ENCODE results near the gene STAT5B. TPM values are rescaled to one million over a fixed set of nuclear protein-coding genes. Genes with fewer than 3 reads are reported as not detected.

The STAT5B gene
- total and polyA plus RNA-seq, 4 experiments from 2014 or later = 91.3 to 261 (median 195) TPM

DNA sequence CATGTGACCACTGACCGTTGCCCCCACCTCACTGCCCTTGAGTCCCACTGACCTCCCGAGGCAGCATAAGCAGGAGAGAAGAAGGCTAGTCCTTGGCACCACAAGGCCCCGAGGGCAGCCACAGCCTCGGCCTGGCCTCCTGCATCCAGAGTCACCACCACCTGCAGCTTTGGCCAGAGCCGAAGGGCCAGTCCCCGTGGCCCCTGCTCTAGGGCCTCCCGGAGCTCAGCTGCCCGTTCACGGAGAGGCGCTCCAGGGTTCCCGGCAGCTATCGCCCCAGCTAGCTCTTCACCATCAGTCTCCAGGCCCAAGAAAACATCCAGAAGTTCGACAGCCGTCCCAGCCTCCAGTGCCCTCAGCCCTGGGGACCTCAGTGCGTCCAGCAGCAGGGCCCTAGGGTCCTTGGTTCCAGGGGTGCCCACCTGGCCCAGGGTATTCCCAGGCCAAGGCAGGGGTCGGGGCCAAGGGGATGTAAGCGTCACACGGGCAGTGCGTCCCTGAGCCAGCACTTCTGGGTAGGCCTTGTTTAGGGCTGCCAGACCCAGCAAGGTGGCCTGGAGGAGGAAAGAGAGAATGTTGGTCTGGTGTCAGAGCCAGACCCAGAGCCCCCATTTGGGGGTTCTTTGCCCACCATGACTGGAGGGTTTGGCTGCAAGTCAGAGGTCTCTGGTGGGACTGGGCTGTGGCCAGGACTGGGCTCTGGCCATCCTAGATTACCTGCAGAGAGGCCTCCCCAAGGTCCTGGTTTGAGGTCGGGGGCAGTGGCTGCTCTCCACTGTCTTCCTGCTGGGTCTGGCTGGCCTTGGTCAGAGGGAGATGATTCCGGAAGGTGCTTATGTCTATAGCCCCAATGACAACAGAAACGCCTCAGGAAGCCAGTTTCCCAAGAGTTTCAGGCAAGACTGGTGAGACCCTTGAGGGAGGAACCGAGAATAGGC lies 83.7 kb downstream of the STAT5B start:
- CTCF ChIA-PET (ENCODE audit: partially characterized antibody) = interaction anchor here (1.0 kb wide), 1 partner anchor 11 kb away, joined by 3 read pairs; the partner anchor contains the start of gene KCNH4
- no peaks in the 10 kb centered on the region for H3K36me3 ChIP-seq (ENCODE audit: insufficient read depth, low read length)
- no peaks in the 10 kb centered on the region for H3K9me3 ChIP-seq (ENCODE audit: control insufficient read depth in 1 of 2, low read length in 2 of 2)
- H3K9me3 Mint-ChIP-seq = peaks cover 0 to 6% (median 0%) of the 10 kb centered on the region in 8 donors
- peaks cover 20% of the 10 kb centered on the region for H3K4me1 ChIP-seq (ENCODE audit: insufficient read depth, low read length)
- intact Hi-C loops (cut with micrococcal nuclease) = no loop called here
- DNase-seq = no peak
- H3K27me3 Mint-ChIP-seq = no peaks in the 10 kb centered on the region
- H3K4me3 ChIP-seq (ENCODE audit: low read length in 2 of 2) = no peak overlapping the region
- H3K27ac ChIP-seq (ENCODE audit: low read depth, low read length) = no peak overlapping the region
- POLR2A ChIA-PET (ENCODE audit: partially characterized antibody) = interaction anchor here (1.0 to 4.2 kb wide), 4 partner anchors 10 to 83 kb away, joined by 4 to 50 read pairs (median 17); partner anchors contain the start of genes HCRT, KCNH4 and STAT5B
- no peaks in the 10 kb centered on the region for H3K36me3 Mint-ChIP-seq
- peaks cover 11 to 25% (median 20%) of the 10 kb centered on the region in 4 donors for H3K4me1 Mint-ChIP-seq
- H3K27ac Mint-ChIP-seq = peak overlapping the region in 1 of 7 donors; percentile 7
- H3K4me3 Mint-ChIP-seq = peak overlapping the region in 7 of 8 donors; percentile 31 to 95 (median 45)
- no peaks in the 10 kb centered on the region for H3K27me3 ChIP-seq (ENCODE audit: insufficient read depth, low read length)

DNA sequence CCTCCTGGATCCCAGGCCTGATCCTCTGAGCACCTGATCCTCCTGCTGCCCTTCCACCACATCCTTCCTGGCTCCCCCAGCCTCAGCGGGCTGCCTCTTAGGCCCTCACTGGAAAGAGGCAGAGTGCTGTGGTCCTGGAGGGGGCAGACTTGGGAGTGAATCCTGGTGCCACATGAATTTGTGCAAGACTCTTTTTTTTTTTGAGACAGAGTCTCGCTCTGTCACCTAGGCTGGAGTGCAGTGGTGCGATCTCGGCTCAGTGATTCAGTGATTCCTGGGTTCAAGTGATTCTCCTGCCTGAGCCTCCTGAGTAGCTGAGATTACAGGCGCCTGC lies 84.9 kb downstream of the STAT5B start:
- no peak overlapping the region for H3K27ac ChIP-seq (ENCODE audit: low read depth, low read length)
- H3K36me3 Mint-ChIP-seq = no peaks in the 10 kb centered on the region
- no peak overlapping the region for H3K4me3 Mint-ChIP-seq
- H3K9me3 Mint-ChIP-seq = peaks cover 0 to 6% (median 0%) of the 10 kb centered on the region in 8 donors
- ChIA-PET CTCF (ENCODE audit: partially characterized antibody) (interaction anchor here (1.6 kb wide), 1 partner anchor 10 kb away, joined by 7 read pairs; the partner anchor contains the start of gene KCNH4), POLR2A (ENCODE audit: partially characterized antibody) (interaction anchor here (0.6 to 1.0 kb wide), 2 partner anchors 11 to 112 kb away, joined by 3 to 4 read pairs; no protein-coding TSS in a partner anchor)
- peaks cover 11 to 25% (median 19%) of the 10 kb centered on the region in 4 donors for H3K4me1 Mint-ChIP-seq
- H3K27me3 ChIP-seq (ENCODE audit: insufficient read depth, low read length) = no peaks in the 10 kb centered on the region
- no peak for DNase-seq
- H3K27me3 Mint-ChIP-seq = no peaks in the 10 kb centered on the region
- peaks cover 20% of the 10 kb centered on the region for H3K4me1 ChIP-seq (ENCODE audit: insufficient read depth, low read length)
- H3K36me3 ChIP-seq (ENCODE audit: insufficient read depth, low read length) = no peaks in the 10 kb centered on the region
- H3K4me3 ChIP-seq (ENCODE audit: low read length in 2 of 2) = no peak overlapping the region
- peak overlapping the region in 1 of 7 donors; percentile 46 for H3K27ac Mint-ChIP-seq
- intact Hi-C loops (cut with micrococcal nuclease) = no loop called here
- no peaks in the 10 kb centered on the region for H3K9me3 ChIP-seq (ENCODE audit: control insufficient read depth in 1 of 2, low read length in 2 of 2)

DNA sequence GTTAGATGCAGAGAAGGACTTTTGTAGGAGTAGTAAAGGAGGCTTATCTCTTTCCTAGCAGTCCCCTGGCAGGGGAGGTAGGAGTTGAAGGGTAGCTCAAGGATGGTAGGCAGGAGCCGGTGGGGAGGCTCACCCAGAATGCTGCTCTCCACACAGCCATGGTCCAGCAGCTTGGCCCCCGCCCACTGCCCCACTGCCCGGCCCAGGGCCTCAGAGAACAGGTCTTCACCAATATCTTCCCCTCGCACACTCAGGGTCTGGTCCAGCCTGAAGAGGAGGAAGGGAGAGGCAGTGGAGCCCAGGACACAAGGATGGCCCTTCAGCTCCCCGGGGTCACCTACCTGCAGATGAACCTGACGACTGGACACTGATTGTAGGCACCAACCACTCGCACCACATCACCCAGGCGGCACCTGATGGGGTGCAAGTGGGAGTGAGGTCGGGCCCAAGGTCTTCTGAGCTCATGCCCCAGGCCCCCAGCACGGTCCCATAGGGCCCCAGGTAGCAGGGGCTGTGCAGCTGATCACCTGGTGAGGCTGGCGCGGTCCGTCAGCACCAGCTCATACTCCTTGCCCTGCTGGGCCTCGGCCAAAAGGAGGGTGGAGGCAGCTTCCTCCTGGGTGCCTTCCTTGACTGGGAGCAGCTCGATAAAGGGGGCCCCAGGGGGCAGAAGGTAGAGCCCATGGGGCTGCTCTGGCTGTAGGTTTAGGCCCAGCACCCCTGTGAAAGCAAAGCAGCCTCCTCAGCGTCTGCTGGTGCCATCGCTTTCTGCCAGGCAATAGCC lies 85.5 kb downstream of the STAT5B start:
- CTCF ChIA-PET (ENCODE audit: partially characterized antibody) = interaction anchor here (1.6 to 3.0 kb wide), 2 partner anchors 9 to 11 kb away, joined by 7 to 9 read pairs; partner anchors contain the start of gene KCNH4
- Mint-ChIP-seq H3K4me3 (no peak overlapping the region), H3K27ac (no peak overlapping the region)

DNA sequence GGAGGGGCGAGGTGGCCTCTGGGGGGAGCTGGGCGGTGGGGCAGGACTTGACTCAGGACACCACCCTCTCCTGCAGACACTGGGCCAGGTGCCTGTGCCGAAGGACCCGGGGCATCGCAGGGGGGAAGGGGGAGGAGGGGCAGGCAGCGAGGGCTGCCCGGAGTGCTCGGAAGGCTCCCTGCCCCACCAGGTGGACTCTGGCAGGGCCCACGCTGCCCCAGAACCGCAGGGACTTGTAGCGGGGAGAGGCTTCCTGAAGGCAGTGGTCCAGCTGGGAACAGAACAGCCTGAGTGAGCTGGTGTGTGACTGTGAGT lies 86.6 kb downstream of the STAT5B start:
- Histone ChIP-seq H3K9me3 (ENCODE audit: control insufficient read depth in 1 of 2, low read length in 2 of 2) (no peaks in the 10 kb centered on the region), H3K27me3 (ENCODE audit: insufficient read depth, low read length) (no peaks in the 10 kb centered on the region), H3K36me3 (ENCODE audit: insufficient read depth, low read length) (no peaks in the 10 kb centered on the region), H3K4me3 (ENCODE audit: low read length in 2 of 2) (no peak overlapping the region), H3K4me1 (ENCODE audit: insufficient read depth, low read length) (peaks cover 26% of the 10 kb centered on the region), H3K27ac (ENCODE audit: low read depth, low read length) (no peak overlapping the region)
- peaks cover 0 to 6% (median 0%) of the 10 kb centered on the region in 8 donors for H3K9me3 Mint-ChIP-seq
- POLR2A ChIA-PET (ENCODE audit: partially characterized antibody) = interaction anchor here (2.0 kb wide), 1 partner anchor 9 kb away, joined by 5 read pairs; the partner anchor contains the start of gene KCNH4
- no peak for DNase-seq
- CTCF ChIA-PET (ENCODE audit: partially characterized antibody) = interaction anchor here (0.8 to 3.0 kb wide), 3 partner anchors 8 to 33 kb away, joined by 3 to 9 read pairs (median 7); partner anchors contain the start of gene KCNH4
- H3K27me3 Mint-ChIP-seq = no peaks in the 10 kb centered on the region
- no peak overlapping the region for H3K27ac Mint-ChIP-seq
- H3K4me3 Mint-ChIP-seq = no peak overlapping the region
- H3K4me1 Mint-ChIP-seq = peaks cover 17 to 29% (median 22%) of the 10 kb centered on the region in 4 donors
- intact Hi-C loops (cut with micrococcal nuclease) = no loop called here
- H3K36me3 Mint-ChIP-seq = no peaks in the 10 kb centered on the region

More for the DNA sequence above, 85.5 kb downstream of the STAT5B start:
- Histone ChIP-seq H3K9me3 (ENCODE audit: control insufficient read depth in 1 of 2, low read length in 2 of 2) (no peaks in the 10 kb centered on the region), H3K4me1 (ENCODE audit: insufficient read depth, low read length) (peaks cover 20% of the 10 kb centered on the region), H3K27me3 (ENCODE audit: insufficient read depth, low read length) (no peaks in the 10 kb centered on the region), H3K27ac (ENCODE audit: low read depth, low read length) (no peak overlapping the region), H3K4me3 (ENCODE audit: low read length in 2 of 2) (no peak overlapping the region), H3K36me3 (ENCODE audit: insufficient read depth, low read length) (no peaks in the 10 kb centered on the region)
- Mint-ChIP-seq H3K4me1 (peaks cover 11 to 25% (median 19%) of the 10 kb centered on the region in 4 donors), H3K27me3 (no peaks in the 10 kb centered on the region), H3K36me3 (no peaks in the 10 kb centered on the region), H3K9me3 (peaks cover 0 to 6% (median 0%) of the 10 kb centered on the region in 8 donors)
- POLR2A ChIA-PET (ENCODE audit: partially characterized antibody) = interaction anchor here (2.0 kb wide), 1 partner anchor 10 kb away, joined by 5 read pairs; the partner anchor contains the start of gene KCNH4
- DNase-seq = no peak
- intact Hi-C loops (cut with micrococcal nuclease) = no loop called here

DNA sequence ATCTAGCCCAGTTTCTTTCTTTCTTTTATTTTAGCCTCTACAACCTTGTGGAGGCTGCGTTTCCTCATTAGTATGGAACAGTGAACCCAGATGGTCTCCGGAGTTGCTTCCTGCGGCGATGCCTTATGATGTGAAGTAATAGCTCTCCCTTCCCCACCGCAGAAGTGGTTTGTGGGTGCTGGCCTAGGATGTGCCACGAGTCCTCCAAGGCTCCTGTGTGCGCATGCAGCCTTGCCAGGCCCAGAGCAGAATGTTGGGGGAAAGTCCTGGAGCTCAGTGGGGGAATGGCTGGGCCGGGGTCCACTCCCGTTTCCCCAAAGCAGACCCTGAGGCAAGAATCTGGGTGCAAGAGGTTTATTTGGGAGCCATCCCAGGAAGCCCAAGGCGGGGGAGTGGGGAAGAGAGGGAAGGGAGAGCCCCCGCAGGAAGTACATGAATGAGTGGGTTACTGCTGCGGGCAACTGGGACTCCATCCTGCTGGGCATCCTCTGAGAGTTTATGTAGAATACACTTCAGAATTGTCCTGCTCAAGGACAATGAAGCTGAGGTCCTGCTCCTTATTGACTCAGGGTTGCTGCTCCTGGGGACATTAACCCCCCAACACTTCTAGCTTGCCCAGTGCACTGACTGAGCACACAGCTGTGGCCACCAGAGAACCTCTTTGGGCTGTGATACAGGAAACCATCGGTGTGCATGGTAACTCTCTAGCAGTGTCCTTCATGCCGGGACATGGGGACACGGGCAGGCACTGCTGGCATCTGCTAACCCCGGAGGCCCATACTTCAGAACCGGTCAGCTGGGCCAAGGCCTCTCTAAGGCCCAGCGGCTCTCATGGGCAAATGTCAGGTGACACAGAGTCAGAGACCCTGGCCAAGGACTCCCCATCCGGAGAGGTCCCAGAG lies 87.2 kb downstream of the STAT5B start:
- Mint-ChIP-seq H3K27ac (peak overlapping the region in 1 of 7 donors; percentile 35), H3K9me3 (peaks cover 0 to 4% (median 0%) of the 10 kb centered on the region in 8 donors), H3K36me3 (no peaks in the 10 kb centered on the region), H3K4me3 (no peak overlapping the region), H3K4me1 (peaks cover 15 to 28% (median 21%) of the 10 kb centered on the region in 4 donors), H3K27me3 (no peaks in the 10 kb centered on the region)
- Histone ChIP-seq H3K9me3 (ENCODE audit: control insufficient read depth in 1 of 2, low read length in 2 of 2) (no peaks in the 10 kb centered on the region), H3K4me1 (ENCODE audit: insufficient read depth, low read length) (peaks cover 26% of the 10 kb centered on the region), H3K4me3 (ENCODE audit: low read length in 2 of 2) (no peak overlapping the region), H3K36me3 (ENCODE audit: insufficient read depth, low read length) (no peaks in the 10 kb centered on the region), H3K27ac (ENCODE audit: low read depth, low read length) (no peak overlapping the region), H3K27me3 (ENCODE audit: insufficient read depth, low read length) (no peaks in the 10 kb centered on the region)
- intact Hi-C loops (cut with micrococcal nuclease) = no loop called here
- no peak for DNase-seq
- ChIA-PET POLR2A (ENCODE audit: partially characterized antibody) (interaction anchor here (2.0 kb wide), 1 partner anchor 8 kb away, joined by 5 read pairs; the partner anchor contains the start of gene KCNH4), CTCF (ENCODE audit: partially characterized antibody) (interaction anchor here (0.8 to 3.0 kb wide), 2 partner anchors 10 to 33 kb away, joined by 3 to 9 read pairs; no protein-coding TSS in a partner anchor)

DNA sequence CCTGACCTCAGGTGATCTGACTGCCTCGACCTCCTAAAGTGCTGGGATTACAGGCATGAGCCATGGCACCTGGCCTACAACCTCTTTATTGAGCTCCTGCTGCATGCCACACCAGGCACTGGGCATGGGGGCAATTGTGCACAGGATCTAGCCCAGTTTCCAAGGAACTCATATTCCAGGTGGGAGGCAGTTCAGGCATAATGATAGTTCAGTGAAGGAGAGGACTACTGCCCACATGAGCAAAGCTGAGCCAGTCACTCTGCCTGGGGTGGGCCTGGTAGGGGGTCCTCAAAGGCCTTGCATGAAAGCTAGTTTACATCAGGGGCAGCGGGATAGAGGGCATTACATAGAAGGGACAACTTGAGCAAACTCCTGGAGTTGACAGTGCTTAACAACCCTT lies 88.4 kb downstream of the STAT5B start:
- H3K9me3 Mint-ChIP-seq = no peaks in the 10 kb centered on the region
- Histone ChIP-seq H3K27me3 (ENCODE audit: insufficient read depth, low read length) (no peaks in the 10 kb centered on the region), H3K9me3 (ENCODE audit: control insufficient read depth in 1 of 2, low read length in 2 of 2) (no peaks in the 10 kb centered on the region), H3K36me3 (ENCODE audit: insufficient read depth, low read length) (no peaks in the 10 kb centered on the region), H3K4me1 (ENCODE audit: insufficient read depth, low read length) (peaks cover 26% of the 10 kb centered on the region), H3K27ac (ENCODE audit: low read depth, low read length) (no peak overlapping the region), H3K4me3 (ENCODE audit: low read length in 2 of 2) (no peak overlapping the region)
- H3K4me3 Mint-ChIP-seq = no peak overlapping the region
- H3K27me3 Mint-ChIP-seq = no peaks in the 10 kb centered on the region
- H3K4me1 Mint-ChIP-seq = peaks cover 17 to 28% (median 23%) of the 10 kb centered on the region in 4 donors
- POLR2A ChIA-PET (ENCODE audit: partially characterized antibody) = interaction anchor here (0.7 to 0.9 kb wide), 2 partner anchors 33 to 61 kb away, joined by 3 to 6 read pairs; partner anchors contain the start of gene RAB5C
- CTCF ChIA-PET (ENCODE audit: partially characterized antibody) = interaction anchor here (0.7 to 3.0 kb wide), 2 partner anchors 9 to 125 kb away, joined by 3 to 9 read pairs; no protein-coding TSS in a partner anchor
- intact Hi-C loops (cut with micrococcal nuclease) = no loop called here
- peak overlapping the region in 1 of 7 donors; percentile 17 for H3K27ac Mint-ChIP-seq
- H3K36me3 Mint-ChIP-seq = no peaks in the 10 kb centered on the region
- DNase-seq = no peak
